H9 (cell line): ENCODE data around the gene AMOTL1. TPM values are rescaled to one million over a fixed set of nuclear protein-coding genes. Genes with fewer than 3 reads are reported as not detected.

Experiments used
- DNase-seq: peaks from one replicate; pipeline ENCODE4 v3.0.0-alpha.2; 2017
- H2AFZ ChIP-seq: one replicate; pipeline ENCODE4 v1.6.1; 2013; ENCODE audit warnings: mild to moderate bottlenecking, low read length, control low read depth, moderate library complexity
- H2AK5ac ChIP-seq: 2 replicates; pipeline ENCODE4 v1.6.1; 2013; ENCODE audit warnings: low read length, control low read depth, mixed read lengths; ENCODE audit not compliant: insufficient read length
- H2BK120ac ChIP-seq: one replicate; pipeline ENCODE4 v1.6.1; 2013; ENCODE audit warnings: low read depth, mild to moderate bottlenecking, low read length, control low read depth, inconsistent platforms; ENCODE audit not compliant: poor library complexity, severe bottlenecking
- H2BK12ac ChIP-seq: 2 replicates; pipeline ENCODE4 v1.6.1; 2013; ENCODE audit warnings: low read length, control low read depth, mixed read lengths, low read depth; ENCODE audit not compliant: insufficient read length
- H2BK15ac ChIP-seq: 2 replicates; pipeline ENCODE4 v1.6.1; 2013; ENCODE audit warnings: low read depth, low read length, control low read depth
- H2BK20ac ChIP-seq: one replicate; pipeline ENCODE4 v1.6.1; 2013; ENCODE audit warnings: low read depth, mild to moderate bottlenecking, low read length, control low read depth, inconsistent platforms; ENCODE audit not compliant: poor library complexity, severe bottlenecking
- H2BK5ac ChIP-seq: 2 replicates; pipeline ENCODE4 v1.6.1; 2013; ENCODE audit warnings: low read length, control low read depth, mixed read lengths; ENCODE audit not compliant: insufficient read length
- H3K14ac ChIP-seq: 2 replicates; pipeline ENCODE4 v1.6.1; 2013; ENCODE audit warnings: low read length, control low read depth; ENCODE audit not compliant: insufficient read depth
- H3K18ac ChIP-seq: 2 replicates; pipeline ENCODE4 v1.6.1; 2013; ENCODE audit warnings: low read depth, mild to moderate bottlenecking, mixed read lengths, low read length, control low read depth; ENCODE audit not compliant: insufficient read length
- H3K23ac ChIP-seq: 2 replicates; pipeline ENCODE4 v1.6.1; 2013; ENCODE audit warnings: low read length, control low read depth, mixed read lengths, low read depth; ENCODE audit not compliant: insufficient read length
- H3K23me2 ChIP-seq: 2 replicates; pipeline ENCODE4 v1.6.1; 2013; ENCODE audit warnings: low read depth, mild to moderate bottlenecking, mixed read lengths, low read length, control low read depth; ENCODE audit not compliant: insufficient read length, poor library complexity, severe bottlenecking
- H3K27ac ChIP-seq: 2 replicates; pipeline ENCODE4 v1.5.1; 2013; ENCODE audit warnings: low read length, control low read depth, mixed read lengths, low read depth; ENCODE audit not compliant: insufficient read length
- H3K27me3 ChIP-seq: 2 replicates; pipeline ENCODE4 v1.6.1; 2013; ENCODE audit warnings: low read length, control low read depth, inconsistent platforms; ENCODE audit not compliant: insufficient read depth
- H3K4ac ChIP-seq: 2 replicates; pipeline ENCODE4 v1.6.1; 2013; ENCODE audit warnings: low read depth, mild to moderate bottlenecking, control low read depth, inconsistent platforms, low read length, moderate library complexity
- H3K4me1 ChIP-seq: 2 replicates; pipeline ENCODE4 v1.6.1; 2013; ENCODE audit warnings: low read length, control low read depth, inconsistent platforms; ENCODE audit not compliant: insufficient read depth
- H3K4me2 ChIP-seq: 2 replicates; pipeline ENCODE4 v1.6.1; 2013; ENCODE audit warnings: low read length, control low read depth, mixed read lengths; ENCODE audit not compliant: insufficient read length, insufficient read depth
- H3K56ac ChIP-seq: 2 replicates; pipeline ENCODE4 v1.6.1; 2013; ENCODE audit warnings: low read depth, mild to moderate bottlenecking, mixed read lengths, low read length, control low read depth; ENCODE audit not compliant: insufficient read length
- H3K79me1 ChIP-seq: 2 replicates; pipeline ENCODE4 v1.6.1; 2013; ENCODE audit warnings: low read depth, mild to moderate bottlenecking, moderate library complexity, low read length, control low read depth, inconsistent platforms; ENCODE audit not compliant: insufficient read depth, poor library complexity, severe bottlenecking
- H3K79me2 ChIP-seq: 2 replicates; pipeline ENCODE4 v1.6.1; 2013; ENCODE audit warnings: low read length, control low read depth, inconsistent platforms; ENCODE audit not compliant: insufficient read depth
- H3K9ac ChIP-seq: 2 replicates; pipeline ENCODE4 v1.6.1; 2013; ENCODE audit warnings: low read length, control low read depth, mixed read lengths; ENCODE audit not compliant: insufficient read length; ENCODE audit errors: extremely low read depth
- H3K9me3 ChIP-seq: one replicate; pipeline ENCODE4 v1.6.1; 2013; ENCODE audit warnings: low read depth, low read length, inconsistent platforms; ENCODE audit not compliant: control insufficient read depth
- H3T11ph ChIP-seq: one replicate; pipeline ENCODE4 v1.6.1; 2013; ENCODE audit warnings: mild to moderate bottlenecking, low read length, control low read depth, inconsistent platforms
- H4K20me1 ChIP-seq: one replicate; pipeline ENCODE4 v1.6.1; 2013; ENCODE audit not compliant: control insufficient read depth, insufficient read length, insufficient read depth
- H4K5ac ChIP-seq: 2 replicates; pipeline ENCODE4 v1.6.1; 2013; ENCODE audit warnings: low read depth, mild to moderate bottlenecking, mixed read lengths, low read length, control low read depth; ENCODE audit not compliant: insufficient read length
- H4K8ac ChIP-seq: replicated peaks from 2 replicates; pipeline ENCODE4 v1.6.1; 2013; ENCODE audit warnings: low read length, control low read depth, mixed read lengths, low read depth; ENCODE audit not compliant: insufficient read length
- H4K91ac ChIP-seq: 2 replicates; pipeline ENCODE4 v1.6.1; 2013; ENCODE audit warnings: low read depth, mild to moderate bottlenecking, moderate library complexity, mixed read lengths, low read length, control low read depth; ENCODE audit not compliant: insufficient read length
- H3K27ac Mint-ChIP-seq, 3 experiments: 2 replicates in 2 of 3; 3 replicates in 1 of 3; pipeline ENCODE4 v1.8.0; 2020 to 2021; ENCODE audit warnings: mixed read lengths in 3 of 3, mild to moderate bottlenecking in 1 of 3, moderate library complexity in 1 of 3
- H3K27me3 Mint-ChIP-seq: 2 replicates; pipeline ENCODE4 v1.8.0; 2021; ENCODE audit warnings: low read depth, mild to moderate bottlenecking, moderate library complexity, mixed read lengths
- H3K36me3 Mint-ChIP-seq, 3 experiments: 2 replicates in 2 of 3; 3 replicates in 1 of 3; pipeline ENCODE4 v1.8.0; 2020 to 2021; ENCODE audit warnings: low read depth in 3 of 3, mixed read lengths in 3 of 3; ENCODE audit not compliant: insufficient read depth in 1 of 3
- H3K4me1 Mint-ChIP-seq, 2 experiments: 2 replicates each; pipeline ENCODE4 v1.8.0; 2020; ENCODE audit warnings: mixed read lengths in 2 of 2
- H3K4me3 Mint-ChIP-seq, 2 experiments: 2 replicates in 1 of 2; 3 replicates in 1 of 2; pipeline ENCODE4 v1.8.0; 2020 to 2021; ENCODE audit warnings: mild to moderate bottlenecking in 2 of 2, mixed read lengths in 2 of 2, moderate library complexity in 1 of 2
- H3K9me3 Mint-ChIP-seq, 2 experiments: 2 replicates in 1 of 2; 3 replicates in 1 of 2; pipeline ENCODE4 v1.8.0; 2020; ENCODE audit warnings: mild to moderate bottlenecking in 2 of 2, mixed read lengths in 2 of 2, moderate library complexity in 1 of 2
- WGBS: extraction: QIAGEN DNeasy Blood & Tissue Kit; methylation state at CpG from one replicate; pipeline ENCODE4 v1.1.7; 2013; ENCODE audit warnings: missing lambda C conversion rate, low lambda C conversion rate, mixed read lengths; ENCODE audit not compliant: insufficient read length; ENCODE audit errors: extremely low coverage; 5-methylcytosine and 5-hydroxymethylcytosine counted together
- total RNA-seq: library from RNA; stranded (reverse); gene quantifications from 2 replicates; pipeline ENCODE4 v1.2.1, GENCODE V29; 2021
- TF ChIP-seq, protein P1 (sequence below): fragments of 200-600 bp; sonication (generic); conservative IDR thresholded peaks from 3 replicates; pipeline ENCODE4 v1.8.0; 2021; ENCODE audit warnings: antibody characterized with exemption, mild to moderate bottlenecking

The AMOTL1 gene
- total RNA-seq, 1 experiment from 2014 or later = 18.5 TPM

GRCh38 chr11:94815705-94816344, 47.7 kb downstream of the AMOTL1 start:
- TF ChIP-seq, protein P1, sequence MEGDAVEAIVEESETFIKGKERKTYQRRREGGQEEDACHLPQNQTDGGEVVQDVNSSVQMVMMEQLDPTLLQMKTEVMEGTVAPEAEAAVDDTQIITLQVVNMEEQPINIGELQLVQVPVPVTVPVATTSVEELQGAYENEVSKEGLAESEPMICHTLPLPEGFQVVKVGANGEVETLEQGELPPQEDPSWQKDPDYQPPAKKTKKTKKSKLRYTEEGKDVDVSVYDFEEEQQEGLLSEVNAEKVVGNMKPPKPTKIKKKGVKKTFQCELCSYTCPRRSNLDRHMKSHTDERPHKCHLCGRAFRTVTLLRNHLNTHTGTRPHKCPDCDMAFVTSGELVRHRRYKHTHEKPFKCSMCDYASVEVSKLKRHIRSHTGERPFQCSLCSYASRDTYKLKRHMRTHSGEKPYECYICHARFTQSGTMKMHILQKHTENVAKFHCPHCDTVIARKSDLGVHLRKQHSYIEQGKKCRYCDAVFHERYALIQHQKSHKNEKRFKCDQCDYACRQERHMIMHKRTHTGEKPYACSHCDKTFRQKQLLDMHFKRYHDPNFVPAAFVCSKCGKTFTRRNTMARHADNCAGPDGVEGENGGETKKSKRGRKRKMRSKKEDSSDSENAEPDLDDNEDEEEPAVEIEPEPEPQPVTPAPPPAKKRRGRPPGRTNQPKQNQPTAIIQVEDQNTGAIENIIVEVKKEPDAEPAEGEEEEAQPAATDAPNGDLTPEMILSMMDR = no peak
- Histone ChIP-seq H3K14ac (no peak overlapping the region), H3K4me2 (no peak overlapping the region), H4K20me1 (no peaks in the 10 kb centered on the region), H2BK20ac (no peak overlapping the region), H4K91ac (no peak overlapping the region), H4K8ac (no peak overlapping the region), H3T11ph (no peak overlapping the region), H3K27ac (no peak overlapping the region), H3K79me2 (no peaks in the 10 kb centered on the region), H3K4me1 (no peaks in the 10 kb centered on the region; the same call in 1 of the 2 replicates), H2AFZ (no peak overlapping the region), H3K27me3 (no peaks in the 10 kb centered on the region), H3K18ac (no peak overlapping the region), H2BK12ac (no peak overlapping the region), H3K79me1 (peaks cover 2% of the 10 kb centered on the region), H3K9ac (no peak overlapping the region), H2BK15ac (no peak overlapping the region), H3K4ac (no peak overlapping the region), H2AK5ac (no peak overlapping the region), H3K56ac (no peak overlapping the region), H3K23ac (no peak overlapping the region), H3K23me2 (no peaks in the 10 kb centered on the region), H3K9me3 (peaks cover 30% of the 10 kb centered on the region), H2BK5ac (no peak overlapping the region), H2BK120ac (no peak overlapping the region), H4K5ac (no peak overlapping the region)
- Mint-ChIP-seq H3K27me3 (no peaks in the 10 kb centered on the region; the same call in 1 of the 2 replicates), H3K9me3 (peaks cover 41 to 54% of the 10 kb centered on the region in 2 experiments), H3K4me1 (peaks cover 5 to 8% of the 10 kb centered on the region in 2 experiments; a peak in 3 of 4 replicates), H3K27ac (no peak overlapping the region), H3K36me3 (peaks cover 63 to 73% (median 65%) of the 10 kb centered on the region in 3 experiments), H3K4me3 (no peak overlapping the region)
- DNase-seq = no peak
- WGBS = no CpG with 5 or more reads among the region's 4 CpGs
